ENCODE measurements around the gene TRNAU1AP. TPM values are rescaled to one million over a fixed set of nuclear protein-coding genes. Genes with fewer than 3 reads are reported as not detected.

The TRNAU1AP gene
- total and polyA plus RNA-seq, 2 of the 13 experiments (the other 11 are each of a cell fraction or from before 2014, with no cell fraction given): 29.0 to 42.9 TPM

DNA sequence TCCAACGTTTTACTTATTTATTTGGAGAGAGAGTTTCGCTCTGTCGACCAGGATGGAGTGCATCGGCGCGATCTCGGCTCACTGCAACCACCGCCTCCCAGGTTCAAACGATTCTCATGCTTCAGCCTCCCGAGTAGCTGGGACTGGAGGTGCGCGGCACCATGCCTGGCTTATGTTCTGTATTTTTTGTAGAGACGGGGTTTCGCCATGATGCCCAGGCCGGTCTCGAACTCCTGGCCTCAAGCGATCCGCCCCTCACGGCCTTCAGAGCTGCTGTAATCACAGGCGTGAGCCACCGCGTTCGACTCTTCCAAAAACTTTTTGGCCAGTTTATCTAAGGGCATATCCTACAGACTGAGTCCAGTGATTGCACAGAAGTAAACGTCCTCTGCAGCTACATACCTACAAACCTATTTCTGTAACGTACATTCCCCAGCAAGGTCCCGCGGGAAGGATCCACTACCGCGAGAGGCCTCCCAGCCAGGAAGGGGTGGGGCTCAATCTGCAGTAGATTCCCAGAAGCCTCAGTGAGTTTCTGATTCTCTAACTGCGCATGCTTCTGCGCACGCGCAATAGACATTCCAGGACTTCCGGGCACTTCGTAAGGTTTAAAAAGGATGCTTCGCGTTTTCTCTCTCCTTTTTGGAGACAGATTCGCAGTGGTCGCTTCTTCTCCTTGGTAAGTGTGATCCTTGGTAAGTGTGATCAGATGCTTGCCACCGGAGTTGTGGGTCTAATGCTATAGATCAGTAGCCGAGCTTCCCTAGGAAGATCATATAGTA lies 47.3 kb upstream of the TRNAU1AP start, which contains the start of gene RCC1 (continued):
- TF ChIP-seq, protein P1, sequence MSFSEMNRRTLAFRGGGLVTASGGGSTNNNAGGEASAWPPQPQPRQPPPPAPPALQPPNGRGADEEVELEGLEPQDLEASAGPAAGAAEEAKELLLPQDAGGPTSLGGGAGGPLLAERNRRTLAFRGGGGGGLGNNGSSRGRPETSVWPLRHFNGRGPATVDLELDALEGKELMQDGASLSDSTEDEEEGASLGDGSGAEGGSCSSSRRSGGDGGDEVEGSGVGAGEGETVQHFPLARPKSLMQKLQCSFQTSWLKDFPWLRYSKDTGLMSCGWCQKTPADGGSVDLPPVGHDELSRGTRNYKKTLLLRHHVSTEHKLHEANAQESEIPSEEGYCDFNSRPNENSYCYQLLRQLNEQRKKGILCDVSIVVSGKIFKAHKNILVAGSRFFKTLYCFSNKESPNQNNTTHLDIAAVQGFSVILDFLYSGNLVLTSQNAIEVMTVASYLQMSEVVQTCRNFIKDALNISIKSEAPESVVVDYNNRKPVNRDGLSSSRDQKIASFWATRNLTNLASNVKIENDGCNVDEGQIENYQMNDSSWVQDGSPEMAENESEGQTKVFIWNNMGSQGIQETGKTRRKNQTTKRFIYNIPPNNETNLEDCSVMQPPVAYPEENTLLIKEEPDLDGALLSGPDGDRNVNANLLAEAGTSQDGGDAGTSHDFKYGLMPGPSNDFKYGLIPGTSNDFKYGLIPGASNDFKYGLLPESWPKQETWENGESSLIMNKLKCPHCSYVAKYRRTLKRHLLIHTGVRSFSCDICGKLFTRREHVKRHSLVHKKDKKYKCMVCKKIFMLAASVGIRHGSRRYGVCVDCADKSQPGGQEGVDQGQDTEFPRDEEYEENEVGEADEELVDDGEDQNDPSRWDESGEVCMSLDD (CRISPR knock-in tag; IDR thresholded peaks at IDR 0.05; ENCODE audit: borderline replicate concordance): no peak
- no peak for TF ChIP-seq TBX3 (IDR thresholded peaks at IDR 0.05; ENCODE audit: borderline replicate concordance)
- TF ChIP-seq RFXAP (CRISPR knock-in tag; IDR thresholded peaks at IDR 0.05; ENCODE audit: borderline replicate concordance): no peak; the same call in 1 of the 2 replicates
- TF ChIP-seq ZNF446 (CRISPR knock-in tag; IDR thresholded peaks at IDR 0.05): no peak
- no peak for TF ChIP-seq STAG1 (CRISPR knock-in tag; IDR thresholded peaks at IDR 0.05)
- TF ChIP-seq, protein P2, sequence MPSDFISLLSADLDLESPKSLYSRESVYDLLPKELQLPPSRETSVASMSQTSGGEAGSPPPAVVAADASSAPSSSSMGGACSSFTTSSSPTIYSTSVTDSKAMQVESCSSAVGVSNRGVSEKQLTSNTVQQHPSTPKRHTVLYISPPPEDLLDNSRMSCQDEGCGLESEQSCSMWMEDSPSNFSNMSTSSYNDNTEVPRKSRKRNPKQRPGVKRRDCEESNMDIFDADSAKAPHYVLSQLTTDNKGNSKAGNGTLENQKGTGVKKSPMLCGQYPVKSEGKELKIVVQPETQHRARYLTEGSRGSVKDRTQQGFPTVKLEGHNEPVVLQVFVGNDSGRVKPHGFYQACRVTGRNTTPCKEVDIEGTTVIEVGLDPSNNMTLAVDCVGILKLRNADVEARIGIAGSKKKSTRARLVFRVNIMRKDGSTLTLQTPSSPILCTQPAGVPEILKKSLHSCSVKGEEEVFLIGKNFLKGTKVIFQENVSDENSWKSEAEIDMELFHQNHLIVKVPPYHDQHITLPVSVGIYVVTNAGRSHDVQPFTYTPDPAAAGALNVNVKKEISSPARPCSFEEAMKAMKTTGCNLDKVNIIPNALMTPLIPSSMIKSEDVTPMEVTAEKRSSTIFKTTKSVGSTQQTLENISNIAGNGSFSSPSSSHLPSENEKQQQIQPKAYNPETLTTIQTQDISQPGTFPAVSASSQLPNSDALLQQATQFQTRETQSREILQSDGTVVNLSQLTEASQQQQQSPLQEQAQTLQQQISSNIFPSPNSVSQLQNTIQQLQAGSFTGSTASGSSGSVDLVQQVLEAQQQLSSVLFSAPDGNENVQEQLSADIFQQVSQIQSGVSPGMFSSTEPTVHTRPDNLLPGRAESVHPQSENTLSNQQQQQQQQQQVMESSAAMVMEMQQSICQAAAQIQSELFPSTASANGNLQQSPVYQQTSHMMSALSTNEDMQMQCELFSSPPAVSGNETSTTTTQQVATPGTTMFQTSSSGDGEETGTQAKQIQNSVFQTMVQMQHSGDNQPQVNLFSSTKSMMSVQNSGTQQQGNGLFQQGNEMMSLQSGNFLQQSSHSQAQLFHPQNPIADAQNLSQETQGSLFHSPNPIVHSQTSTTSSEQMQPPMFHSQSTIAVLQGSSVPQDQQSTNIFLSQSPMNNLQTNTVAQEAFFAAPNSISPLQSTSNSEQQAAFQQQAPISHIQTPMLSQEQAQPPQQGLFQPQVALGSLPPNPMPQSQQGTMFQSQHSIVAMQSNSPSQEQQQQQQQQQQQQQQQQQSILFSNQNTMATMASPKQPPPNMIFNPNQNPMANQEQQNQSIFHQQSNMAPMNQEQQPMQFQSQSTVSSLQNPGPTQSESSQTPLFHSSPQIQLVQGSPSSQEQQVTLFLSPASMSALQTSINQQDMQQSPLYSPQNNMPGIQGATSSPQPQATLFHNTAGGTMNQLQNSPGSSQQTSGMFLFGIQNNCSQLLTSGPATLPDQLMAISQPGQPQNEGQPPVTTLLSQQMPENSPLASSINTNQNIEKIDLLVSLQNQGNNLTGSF (CRISPR knock-in tag; IDR thresholded peaks at IDR 0.05): no peak
- TF ChIP-seq, protein P3, sequence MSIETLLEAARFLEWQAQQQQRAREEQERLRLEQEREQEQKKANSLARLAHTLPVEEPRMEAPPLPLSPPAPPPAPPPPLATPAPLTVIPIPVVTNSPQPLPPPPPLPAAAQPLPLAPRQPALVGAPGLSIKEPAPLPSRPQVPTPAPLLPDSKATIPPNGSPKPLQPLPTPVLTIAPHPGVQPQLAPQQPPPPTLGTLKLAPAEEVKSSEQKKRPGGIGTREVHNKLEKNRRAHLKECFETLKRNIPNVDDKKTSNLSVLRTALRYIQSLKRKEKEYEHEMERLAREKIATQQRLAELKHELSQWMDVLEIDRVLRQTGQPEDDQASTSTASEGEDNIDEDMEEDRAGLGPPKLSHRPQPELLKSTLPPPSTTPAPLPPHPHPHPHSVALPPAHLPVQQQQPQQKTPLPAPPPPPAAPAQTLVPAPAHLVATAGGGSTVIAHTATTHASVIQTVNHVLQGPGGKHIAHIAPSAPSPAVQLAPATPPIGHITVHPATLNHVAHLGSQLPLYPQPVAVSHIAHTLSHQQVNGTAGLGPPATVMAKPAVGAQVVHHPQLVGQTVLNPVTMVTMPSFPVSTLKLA (IDR thresholded peaks at IDR 0.05): no peak
- TF ChIP-seq, protein P4, sequence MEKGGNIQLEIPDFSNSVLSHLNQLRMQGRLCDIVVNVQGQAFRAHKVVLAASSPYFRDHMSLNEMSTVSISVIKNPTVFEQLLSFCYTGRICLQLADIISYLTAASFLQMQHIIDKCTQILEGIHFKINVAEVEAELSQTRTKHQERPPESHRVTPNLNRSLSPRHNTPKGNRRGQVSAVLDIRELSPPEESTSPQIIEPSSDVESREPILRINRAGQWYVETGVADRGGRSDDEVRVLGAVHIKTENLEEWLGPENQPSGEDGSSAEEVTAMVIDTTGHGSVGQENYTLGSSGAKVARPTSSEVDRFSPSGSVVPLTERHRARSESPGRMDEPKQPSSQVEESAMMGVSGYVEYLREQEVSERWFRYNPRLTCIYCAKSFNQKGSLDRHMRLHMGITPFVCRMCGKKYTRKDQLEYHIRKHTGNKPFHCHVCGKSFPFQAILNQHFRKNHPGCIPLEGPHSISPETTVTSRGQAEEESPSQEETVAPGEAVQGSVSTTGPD (CRISPR knock-in tag; IDR thresholded peaks at IDR 0.05): no peak
- TF ChIP-seq NFATC3 (CRISPR knock-in tag; IDR thresholded peaks at IDR 0.05): no peak
- no peak; the same call in 1 of the 2 replicates for TF ChIP-seq ZC3H4 (CRISPR knock-in tag; IDR thresholded peaks at IDR 0.05; ENCODE audit: borderline replicate concordance)
- TF ChIP-seq SNAI1 (CRISPR knock-in tag; IDR thresholded peaks at IDR 0.05; ENCODE audit: borderline replicate concordance): peak; percentile 74
- TF ChIP-seq, protein P5, sequence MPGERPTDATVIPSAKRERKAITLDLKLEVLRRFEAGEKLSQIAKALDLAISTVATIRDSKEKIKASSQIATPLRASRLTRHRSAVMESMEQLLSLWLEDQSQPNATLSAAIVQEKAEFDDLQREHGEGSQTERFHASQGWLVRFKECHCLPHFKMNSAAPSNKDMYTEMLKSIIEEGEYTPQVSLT (CRISPR knock-in tag; IDR thresholded peaks at IDR 0.05; ENCODE audit: borderline replicate concordance, low read depth): no peak
- no peak for TF ChIP-seq KDM4B (CRISPR knock-in tag; IDR thresholded peaks at IDR 0.05)
- TF ChIP-seq, protein P6, sequence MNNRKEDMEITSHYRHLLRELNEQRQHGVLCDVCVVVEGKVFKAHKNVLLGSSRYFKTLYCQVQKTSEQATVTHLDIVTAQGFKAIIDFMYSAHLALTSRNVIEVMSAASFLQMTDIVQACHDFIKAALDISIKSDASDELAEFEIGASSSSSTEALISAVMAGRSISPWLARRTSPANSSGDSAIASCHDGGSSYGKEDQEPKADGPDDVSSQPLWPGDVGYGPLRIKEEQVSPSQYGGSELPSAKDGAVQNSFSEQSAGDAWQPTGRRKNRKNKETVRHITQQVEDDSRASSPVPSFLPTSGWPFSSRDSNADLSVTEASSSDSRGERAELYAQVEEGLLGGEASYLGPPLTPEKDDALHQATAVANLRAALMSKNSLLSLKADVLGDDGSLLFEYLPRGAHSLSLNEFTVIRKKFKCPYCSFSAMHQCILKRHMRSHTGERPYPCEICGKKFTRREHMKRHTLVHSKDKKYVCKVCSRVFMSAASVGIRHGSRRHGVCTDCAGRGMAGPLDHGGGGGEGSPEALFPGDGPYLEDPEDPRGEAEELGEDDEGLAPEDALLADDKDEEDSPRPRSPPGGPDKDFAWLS (CRISPR knock-in tag; IDR thresholded peaks at IDR 0.05; ENCODE audit: borderline replicate concordance): no peak
